GM23338 (cell line): ENCODE data around the gene BCAR3. TPM values are rescaled to one million over a fixed set of nuclear protein-coding genes. Genes with fewer than 3 reads are reported as not detected.

Experiments
- ATAC-seq: fragments of 200-7000 bp; cut with Tn5 transposase; 3 replicates; pipeline ENCODE4 v1.9.1; 2020
- DNase-seq: peaks from one replicate; pipeline ENCODE4 v3.0.0-alpha.2; 2015; ENCODE audit warnings: low spot score
- H2AFZ ChIP-seq: fragments of 200-600 bp; sonication (generic); 2 replicates; pipeline ENCODE4 v1.8.0; 2016; ENCODE audit warnings: antibody characterized with exemption, mild to moderate bottlenecking, moderate library complexity
- H3F3A ChIP-seq: fragments of 200-600 bp; sonication (generic); replicated peaks from 2 replicates; pipeline ENCODE4 v1.8.0; 2017; ENCODE audit warnings: antibody characterized with exemption, mixed run types, low read depth
- H3K27ac ChIP-seq: fragments of 200-600 bp; sonication (generic); 2 replicates; pipeline ENCODE4 v1.6.1; 2016; ENCODE audit warnings: low read depth
- H3K27me3 ChIP-seq: fragments of 200-600 bp; sonication (generic); 2 replicates; pipeline ENCODE4 v1.8.0; 2016; ENCODE audit warnings: mild to moderate bottlenecking, mixed run types, moderate library complexity; ENCODE audit not compliant: insufficient read depth
- H3K36me3 ChIP-seq: fragments of 200-600 bp; sonication (generic); 2 replicates; pipeline ENCODE4 v1.8.0; 2016; ENCODE audit warnings: mild to moderate bottlenecking; ENCODE audit not compliant: insufficient read depth
- H3K4me1 ChIP-seq: fragments of 200-600 bp; sonication (generic); 2 replicates; pipeline ENCODE4 v1.8.0; 2016; ENCODE audit warnings: mild to moderate bottlenecking, moderate library complexity; ENCODE audit not compliant: insufficient read depth
- H3K4me2 ChIP-seq: fragments of 200-600 bp; sonication (generic); 2 replicates; pipeline ENCODE4 v1.7.1; 2017; ENCODE audit warnings: mixed run types
- H3K4me3 ChIP-seq: fragments of 200-600 bp; sonication (generic); 2 replicates; pipeline ENCODE4 v1.6.1; 2016; ENCODE audit warnings: mixed run types
- H3K79me2 ChIP-seq: fragments of 200-600 bp; sonication (generic); replicated peaks from 2 replicates; pipeline ENCODE4 v1.8.0; 2017; ENCODE audit warnings: mild to moderate bottlenecking; ENCODE audit not compliant: insufficient read depth
- H3K9me2 ChIP-seq: fragments of 200-600 bp; sonication (generic); 2 replicates; pipeline ENCODE4 v1.8.0; 2017; ENCODE audit not compliant: insufficient read depth
- H4K20me1 ChIP-seq: fragments of 200-600 bp; sonication (generic); replicated peaks from 2 replicates; pipeline ENCODE4 v1.8.0; 2017; ENCODE audit warnings: mild to moderate bottlenecking; ENCODE audit not compliant: insufficient read depth
- H3K27ac Mint-ChIP-seq: 2 replicates; pipeline ENCODE4 v1.8.0; 2020; ENCODE audit warnings: inconsistent platforms, mild to moderate bottlenecking, moderate library complexity, mixed read lengths
- H3K27me3 Mint-ChIP-seq: 3 replicates; pipeline ENCODE4 v1.8.0; 2022; ENCODE audit warnings: low read depth, mild to moderate bottlenecking, moderate library complexity, mixed read lengths, inconsistent platforms; ENCODE audit not compliant: insufficient read depth, poor library complexity
- H3K36me3 Mint-ChIP-seq: 3 replicates; pipeline ENCODE4 v1.8.0; 2021; ENCODE audit warnings: low read depth, mild to moderate bottlenecking, inconsistent platforms, moderate library complexity, mixed read lengths
- H3K4me1 Mint-ChIP-seq: 3 replicates; pipeline ENCODE4 v1.8.0; 2020; ENCODE audit warnings: mild to moderate bottlenecking, inconsistent platforms, mixed read lengths
- H3K4me3 Mint-ChIP-seq: 3 replicates; pipeline ENCODE4 v1.8.0; 2021; ENCODE audit warnings: moderate library complexity, mild to moderate bottlenecking, inconsistent platforms, mixed read lengths
- H3K9me3 Mint-ChIP-seq: 3 replicates; pipeline ENCODE4 v1.8.0; 2020; ENCODE audit warnings: moderate library complexity, mild to moderate bottlenecking, inconsistent platforms, mixed read lengths
- CREB1 ChIP-seq: fragments of 250-450 bp; sonication (Bioruptor Pico); IDR thresholded peaks from 2 replicates; pipeline ENCODE4 v1.5.0; 2020; ENCODE audit warnings: low read depth, mild to moderate bottlenecking, moderate library complexity
- EZH2 ChIP-seq: fragments of 200-600 bp; sonication (generic); IDR thresholded peaks from one replicate; pipeline ENCODE4 v1.8.0; 2017; ENCODE audit warnings: antibody characterized with exemption, mild to moderate bottlenecking, low read depth; ENCODE audit not compliant: unreplicated experiment
- EZH2phosphoT487 ChIP-seq: fragments of 200-600 bp; sonication (generic); IDR thresholded peaks from one replicate; pipeline ENCODE4 v1.8.1; 2018; ENCODE audit warnings: antibody characterized with exemption; ENCODE audit not compliant: unreplicated experiment
- NANOG ChIP-seq: IDR thresholded peaks from 2 replicates; pipeline ENCODE4 v1.6.1; 2016; ENCODE audit warnings: antibody characterized with exemption, borderline replicate concordance
- POLR2AphosphoS5 ChIP-seq: IDR thresholded peaks from 2 replicates; pipeline ENCODE4 v1.6.1; 2016; ENCODE audit warnings: antibody characterized with exemption, low read depth
- REST ChIP-seq: IDR thresholded peaks from one replicate; pipeline ENCODE4 v1.6.1; 2018; ENCODE audit warnings: antibody characterized with exemption; ENCODE audit not compliant: unreplicated experiment
- ZNF114 ChIP-seq: fragments of 250-450 bp; sonication (Bioruptor Pico); IDR thresholded peaks from 2 replicates; pipeline ENCODE4 v1.5.0; 2020; ENCODE audit warnings: mild to moderate bottlenecking, moderate library complexity
- ZNF331 ChIP-seq: fragments of 250-450 bp; sonication (Bioruptor Pico); IDR thresholded peaks from 2 replicates; pipeline ENCODE4 v1.5.0; 2020; ENCODE audit warnings: low read depth, mild to moderate bottlenecking, moderate library complexity
- polyA plus RNA-seq: library from polyadenylated mRNA; unstranded; fragments of >200 nt; fragmentation: Nextera tagmentation; extraction: Ambion mirVana; gene quantifications from 2 replicates; pipeline ENCODE4 v1.2.1, GENCODE V29; 2016
- total RNA-seq: library from RNA; depleted of rRNA; stranded (reverse); fragments of >200 nt; shearing (Covaris generic); gene quantifications from 2 replicates; pipeline ENCODE4 v1.2.3, GENCODE V29; 2014
- TF ChIP-seq, protein P1 (sequence below): fragments of 250-450 bp; sonication (Bioruptor Pico); IDR thresholded peaks from 2 replicates; pipeline ENCODE4 v1.5.0; 2020; ENCODE audit warnings: mild to moderate bottlenecking, moderate library complexity

BCAR3 gene
- total and polyA plus RNA-seq, 2 experiments from 2014 or later = 5.5 to 9.7 TPM

GRCh38 chr1:93702828-93703183, 21.2 kb upstream of the BCAR3 start:
- Mint-ChIP-seq H3K27ac (no peak overlapping the region), H3K4me1 (peaks cover 21% of the 10 kb centered on the region), H3K36me3 (no peaks in the 10 kb centered on the region), H3K4me3 (no peak overlapping the region), H3K27me3 (peaks cover 4% of the 10 kb centered on the region), H3K9me3 (no peaks in the 10 kb centered on the region)
- H3K36me3 ChIP-seq = no peaks in the 10 kb centered on the region
- TF ChIP-seq EZH2 = no peak
- TF ChIP-seq, protein P1, sequence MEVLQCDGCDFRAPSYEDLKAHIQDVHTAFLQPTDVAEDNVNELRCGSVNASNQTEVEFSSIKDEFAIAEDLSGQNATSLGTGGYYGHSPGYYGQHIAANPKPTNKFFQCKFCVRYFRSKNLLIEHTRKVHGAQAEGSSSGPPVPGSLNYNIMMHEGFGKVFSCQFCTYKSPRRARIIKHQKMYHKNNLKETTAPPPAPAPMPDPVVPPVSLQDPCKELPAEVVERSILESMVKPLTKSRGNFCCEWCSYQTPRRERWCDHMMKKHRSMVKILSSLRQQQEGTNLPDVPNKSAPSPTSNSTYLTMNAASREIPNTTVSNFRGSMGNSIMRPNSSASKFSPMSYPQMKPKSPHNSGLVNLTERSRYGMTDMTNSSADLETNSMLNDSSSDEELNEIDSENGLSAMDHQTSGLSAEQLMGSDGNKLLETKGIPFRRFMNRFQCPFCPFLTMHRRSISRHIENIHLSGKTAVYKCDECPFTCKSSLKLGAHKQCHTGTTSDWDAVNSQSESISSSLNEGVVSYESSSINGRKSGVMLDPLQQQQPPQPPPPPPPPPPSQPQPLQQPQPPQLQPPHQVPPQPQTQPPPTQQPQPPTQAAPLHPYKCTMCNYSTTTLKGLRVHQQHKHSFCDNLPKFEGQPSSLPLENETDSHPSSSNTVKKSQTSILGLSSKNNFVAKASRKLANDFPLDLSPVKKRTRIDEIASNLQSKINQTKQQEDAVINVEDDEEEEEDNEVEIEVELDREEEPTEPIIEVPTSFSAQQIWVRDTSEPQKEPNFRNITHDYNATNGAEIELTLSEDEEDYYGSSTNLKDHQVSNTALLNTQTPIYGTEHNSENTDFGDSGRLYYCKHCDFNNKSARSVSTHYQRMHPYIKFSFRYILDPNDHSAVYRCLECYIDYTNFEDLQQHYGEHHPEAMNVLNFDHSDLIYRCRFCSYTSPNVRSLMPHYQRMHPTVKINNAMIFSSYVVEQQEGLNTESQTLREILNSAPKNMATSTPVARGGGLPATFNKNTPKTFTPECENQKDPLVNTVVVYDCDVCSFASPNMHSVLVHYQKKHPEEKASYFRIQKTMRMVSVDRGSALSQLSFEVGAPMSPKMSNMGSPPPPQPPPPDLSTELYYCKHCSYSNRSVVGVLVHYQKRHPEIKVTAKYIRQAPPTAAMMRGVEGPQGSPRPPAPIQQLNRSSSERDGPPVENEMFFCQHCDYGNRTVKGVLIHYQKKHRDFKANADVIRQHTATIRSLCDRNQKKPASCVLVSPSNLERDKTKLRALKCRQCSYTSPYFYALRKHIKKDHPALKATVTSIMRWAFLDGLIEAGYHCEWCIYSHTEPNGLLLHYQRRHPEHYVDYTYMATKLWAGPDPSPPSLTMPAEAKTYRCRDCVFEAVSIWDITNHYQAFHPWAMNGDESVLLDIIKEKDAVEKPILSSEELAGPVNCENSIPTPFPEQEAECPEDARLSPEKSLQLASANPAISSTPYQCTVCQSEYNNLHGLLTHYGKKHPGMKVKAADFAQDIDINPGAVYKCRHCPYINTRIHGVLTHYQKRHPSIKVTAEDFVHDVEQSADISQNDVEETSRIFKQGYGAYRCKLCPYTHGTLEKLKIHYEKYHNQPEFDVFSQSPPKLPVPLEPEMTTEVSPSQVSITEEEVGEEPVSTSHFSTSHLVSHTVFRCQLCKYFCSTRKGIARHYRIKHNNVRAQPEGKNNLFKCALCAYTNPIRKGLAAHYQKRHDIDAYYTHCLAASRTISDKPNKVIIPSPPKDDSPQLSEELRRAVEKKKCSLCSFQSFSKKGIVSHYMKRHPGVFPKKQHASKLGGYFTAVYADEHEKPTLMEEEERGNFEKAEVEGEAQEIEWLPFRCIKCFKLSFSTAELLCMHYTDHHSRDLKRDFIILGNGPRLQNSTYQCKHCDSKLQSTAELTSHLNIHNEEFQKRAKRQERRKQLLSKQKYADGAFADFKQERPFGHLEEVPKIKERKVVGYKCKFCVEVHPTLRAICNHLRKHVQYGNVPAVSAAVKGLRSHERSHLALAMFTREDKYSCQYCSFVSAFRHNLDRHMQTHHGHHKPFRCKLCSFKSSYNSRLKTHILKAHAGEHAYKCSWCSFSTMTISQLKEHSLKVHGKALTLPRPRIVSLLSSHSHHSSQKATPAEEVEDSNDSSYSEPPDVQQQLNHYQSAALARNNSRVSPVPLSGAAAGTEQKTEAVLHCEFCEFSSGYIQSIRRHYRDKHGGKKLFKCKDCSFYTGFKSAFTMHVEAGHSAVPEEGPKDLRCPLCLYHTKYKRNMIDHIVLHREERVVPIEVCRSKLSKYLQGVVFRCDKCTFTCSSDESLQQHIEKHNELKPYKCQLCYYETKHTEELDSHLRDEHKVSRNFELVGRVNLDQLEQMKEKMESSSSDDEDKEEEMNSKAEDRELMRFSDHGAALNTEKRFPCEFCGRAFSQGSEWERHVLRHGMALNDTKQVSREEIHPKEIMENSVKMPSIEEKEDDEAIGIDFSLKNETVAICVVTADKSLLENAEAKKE (CRISPR knock-in tag) = no peak
- no peak for TF ChIP-seq REST
- TF ChIP-seq ZNF114 (CRISPR knock-in tag) = no peak
- no peak for TF ChIP-seq ZNF331 (CRISPR knock-in tag)
- TF ChIP-seq EZH2phosphoT487 = no peak
- TF ChIP-seq POLR2AphosphoS5 = no peak
- no peak for TF ChIP-seq CREB1 (CRISPR knock-in tag)
- no peak for TF ChIP-seq NANOG
- no peak overlapping the region for H3K4me3 ChIP-seq
- no peaks in the 10 kb centered on the region for H3F3A ChIP-seq
- H2AFZ ChIP-seq = no peak overlapping the region
- no peaks in the 10 kb centered on the region for H3K9me2 ChIP-seq
- no peak overlapping the region for H3K4me2 ChIP-seq
- no peaks in the 10 kb centered on the region for H3K27me3 ChIP-seq
- no peak overlapping the region for H3K27ac ChIP-seq
- DNase-seq (no peak), ATAC-seq (no peak)
- H3K79me2 ChIP-seq = no peaks in the 10 kb centered on the region
- H3K4me1 ChIP-seq = peaks cover 8% of the 10 kb centered on the region; the same call in 1 of the 2 replicates
- H4K20me1 ChIP-seq = no peaks in the 10 kb centered on the region
